HL-60 (cell line): ENCODE results near the gene BTC.
"Not testable (repeated sequence)": the region's sequence is repeated elsewhere in the genome, so short reads cannot be mapped to it uniquely, and the experiment has no call there.

Experiments used
- DNase-seq, 2 experiments: peaks; one replicate each; pipeline ENCODE4 v3.0.0-alpha.2; 2010 to 2020; ENCODE audit warnings: low read depth in 1 of 2, low spot score in 1 of 2
- H3K27ac ChIP-seq: fragments of 250-450 bp; sonication (Bioruptor Pico); replicated peaks from 2 replicates; pipeline ENCODE4 v1.5.1; 2020; ENCODE audit warnings: mild to moderate bottlenecking, moderate library complexity
- H3K27me3 ChIP-seq: fragments of 250-450 bp; sonication (Bioruptor Pico); 2 replicates; pipeline ENCODE4 v1.5.1; 2021; ENCODE audit warnings: mild to moderate bottlenecking, moderate library complexity; ENCODE audit not compliant: insufficient read depth, poor library complexity, severe bottlenecking
- H3K4me3 ChIP-seq: replicated peaks from 2 replicates; pipeline ENCODE4 v1.5.1; 2011; ENCODE audit warnings: mild to moderate bottlenecking, control low read depth, low read length; ENCODE audit not compliant: insufficient read depth
- CTCF ChIP-seq: IDR thresholded peaks from one replicate; pipeline ENCODE4 v1.5.1; 2011; ENCODE audit warnings: low read length, control low read depth, inconsistent platforms; ENCODE audit not compliant: insufficient read depth
- GABPA ChIP-seq: IDR thresholded peaks from 2 replicates; pipeline ENCODE4 v1.6.1; 2012; ENCODE audit warnings: low read depth
- POLR2AphosphoS5 ChIP-seq: IDR thresholded peaks from 2 replicates; pipeline ENCODE4 v1.6.1; 2012; ENCODE audit warnings: low read depth
- REST ChIP-seq: IDR thresholded peaks from 2 replicates; pipeline ENCODE4 v1.6.1; 2012; ENCODE audit warnings: low read depth; ENCODE audit not compliant: insufficient replicate concordance
- SPI1 ChIP-seq: IDR thresholded peaks from 2 replicates; pipeline ENCODE4 v1.6.1; 2012; ENCODE audit warnings: low read depth, mild to moderate bottlenecking, borderline replicate concordance

BTC gene

GRCh38 chr4:74714611-74715130, 79.7 kb downstream of the BTC start:
- no peak overlapping the region for H3K4me3 ChIP-seq
- DNase-seq = no peak
- no peak overlapping the region for H3K27ac ChIP-seq
- TF ChIP-seq POLR2AphosphoS5 = no peak
- TF ChIP-seq REST = no peak
- TF ChIP-seq GABPA = no peak
- no peak for TF ChIP-seq SPI1
- TF ChIP-seq CTCF = no peak
- H3K27me3 ChIP-seq = no peaks in the 10 kb centered on the region

GRCh38 chr4:74708135-74708534, 86.2 kb downstream of the BTC start:
- H3K4me3 ChIP-seq, H3K27me3 ChIP-seq, H3K27ac ChIP-seq, DNase-seq: not testable (repeated sequence)
